ENCODE data around the gene ITPKA. TPM values are rescaled to one million over a fixed set of nuclear protein-coding genes. Genes with fewer than 3 reads are reported as not detected.

The ITPKA gene
- total and polyA plus RNA-seq, 2 of the 13 experiments (the other 11 are each of a cell fraction or from before 2014, with no cell fraction given), result 13.2 to 41.3 TPM

DNA sequence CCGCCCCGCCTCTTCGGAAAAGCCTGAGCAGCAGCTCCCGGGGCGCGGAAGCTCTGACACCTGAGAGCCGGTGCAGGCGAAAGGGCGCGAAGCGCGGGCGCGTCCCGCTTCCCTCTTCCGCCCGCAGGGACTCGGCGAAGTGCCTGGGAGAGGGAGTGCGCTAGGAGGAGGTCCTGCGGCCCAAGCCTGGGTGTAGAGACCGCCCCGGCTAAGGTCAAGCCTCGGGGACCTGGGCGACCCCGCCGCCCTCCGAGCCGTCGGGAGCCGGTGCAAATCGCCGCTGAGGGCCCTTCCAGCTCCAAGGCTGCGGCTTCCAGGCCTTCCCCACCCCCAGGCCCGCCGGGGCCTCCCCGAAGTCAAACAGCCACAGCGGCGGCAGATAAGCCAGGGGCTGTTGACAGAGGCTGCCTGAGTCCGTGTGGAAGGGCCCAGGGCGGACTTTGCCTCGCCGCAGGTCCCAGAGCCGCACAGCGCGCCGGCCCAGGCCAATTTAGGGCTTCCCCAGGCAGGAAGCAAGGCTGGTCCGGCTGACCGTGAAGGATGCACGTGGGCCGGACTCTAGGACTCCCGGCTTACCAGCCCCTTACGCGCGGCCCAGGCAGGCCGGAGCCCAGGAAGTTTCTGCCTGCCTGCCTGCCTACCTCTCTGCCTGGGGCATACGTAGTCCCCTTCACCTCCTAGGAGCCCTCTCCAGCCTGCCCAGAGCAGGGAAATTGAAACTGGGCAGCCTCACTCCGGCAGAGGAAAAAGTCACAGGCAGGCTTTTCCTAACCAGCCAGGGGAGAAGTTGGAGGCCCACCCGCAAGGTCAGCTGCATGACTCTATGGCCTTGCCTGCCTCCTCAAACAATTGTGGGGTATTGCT, 2.3 kb downstream of the ITPKA start (continued):
- TF ChIP-seq, protein P1, sequence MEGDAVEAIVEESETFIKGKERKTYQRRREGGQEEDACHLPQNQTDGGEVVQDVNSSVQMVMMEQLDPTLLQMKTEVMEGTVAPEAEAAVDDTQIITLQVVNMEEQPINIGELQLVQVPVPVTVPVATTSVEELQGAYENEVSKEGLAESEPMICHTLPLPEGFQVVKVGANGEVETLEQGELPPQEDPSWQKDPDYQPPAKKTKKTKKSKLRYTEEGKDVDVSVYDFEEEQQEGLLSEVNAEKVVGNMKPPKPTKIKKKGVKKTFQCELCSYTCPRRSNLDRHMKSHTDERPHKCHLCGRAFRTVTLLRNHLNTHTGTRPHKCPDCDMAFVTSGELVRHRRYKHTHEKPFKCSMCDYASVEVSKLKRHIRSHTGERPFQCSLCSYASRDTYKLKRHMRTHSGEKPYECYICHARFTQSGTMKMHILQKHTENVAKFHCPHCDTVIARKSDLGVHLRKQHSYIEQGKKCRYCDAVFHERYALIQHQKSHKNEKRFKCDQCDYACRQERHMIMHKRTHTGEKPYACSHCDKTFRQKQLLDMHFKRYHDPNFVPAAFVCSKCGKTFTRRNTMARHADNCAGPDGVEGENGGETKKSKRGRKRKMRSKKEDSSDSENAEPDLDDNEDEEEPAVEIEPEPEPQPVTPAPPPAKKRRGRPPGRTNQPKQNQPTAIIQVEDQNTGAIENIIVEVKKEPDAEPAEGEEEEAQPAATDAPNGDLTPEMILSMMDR (CRISPR knock-in tag; IDR thresholded peaks at IDR 0.05), result no peak; the same call in 1 of the 2 replicates
- TF ChIP-seq, protein P2, sequence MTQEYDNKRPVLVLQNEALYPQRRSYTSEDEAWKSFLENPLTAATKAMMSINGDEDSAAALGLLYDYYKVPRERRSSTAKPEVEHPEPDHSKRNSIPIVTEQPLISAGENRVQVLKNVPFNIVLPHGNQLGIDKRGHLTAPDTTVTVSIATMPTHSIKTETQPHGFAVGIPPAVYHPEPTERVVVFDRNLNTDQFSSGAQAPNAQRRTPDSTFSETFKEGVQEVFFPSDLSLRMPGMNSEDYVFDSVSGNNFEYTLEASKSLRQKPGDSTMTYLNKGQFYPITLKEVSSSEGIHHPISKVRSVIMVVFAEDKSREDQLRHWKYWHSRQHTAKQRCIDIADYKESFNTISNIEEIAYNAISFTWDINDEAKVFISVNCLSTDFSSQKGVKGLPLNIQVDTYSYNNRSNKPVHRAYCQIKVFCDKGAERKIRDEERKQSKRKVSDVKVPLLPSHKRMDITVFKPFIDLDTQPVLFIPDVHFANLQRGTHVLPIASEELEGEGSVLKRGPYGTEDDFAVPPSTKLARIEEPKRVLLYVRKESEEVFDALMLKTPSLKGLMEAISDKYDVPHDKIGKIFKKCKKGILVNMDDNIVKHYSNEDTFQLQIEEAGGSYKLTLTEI (CRISPR knock-in tag; conservative IDR thresholded peaks at IDR 0.05), result no peak
- TF ChIP-seq, protein P3, sequence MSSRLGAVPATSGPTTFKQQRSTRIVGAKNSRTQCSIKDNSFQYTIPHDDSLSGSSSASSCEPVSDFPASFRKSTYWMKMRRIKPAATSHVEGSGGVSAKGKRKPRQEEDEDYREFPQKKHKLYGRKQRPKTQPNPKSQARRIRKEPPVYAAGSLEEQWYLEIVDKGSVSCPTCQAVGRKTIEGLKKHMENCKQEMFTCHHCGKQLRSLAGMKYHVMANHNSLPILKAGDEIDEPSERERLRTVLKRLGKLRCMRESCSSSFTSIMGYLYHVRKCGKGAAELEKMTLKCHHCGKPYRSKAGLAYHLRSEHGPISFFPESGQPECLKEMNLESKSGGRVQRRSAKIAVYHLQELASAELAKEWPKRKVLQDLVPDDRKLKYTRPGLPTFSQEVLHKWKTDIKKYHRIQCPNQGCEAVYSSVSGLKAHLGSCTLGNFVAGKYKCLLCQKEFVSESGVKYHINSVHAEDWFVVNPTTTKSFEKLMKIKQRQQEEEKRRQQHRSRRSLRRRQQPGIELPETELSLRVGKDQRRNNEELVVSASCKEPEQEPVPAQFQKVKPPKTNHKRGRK (CRISPR knock-in tag; IDR thresholded peaks at IDR 0.05), result no peak
- TF ChIP-seq, protein P4, sequence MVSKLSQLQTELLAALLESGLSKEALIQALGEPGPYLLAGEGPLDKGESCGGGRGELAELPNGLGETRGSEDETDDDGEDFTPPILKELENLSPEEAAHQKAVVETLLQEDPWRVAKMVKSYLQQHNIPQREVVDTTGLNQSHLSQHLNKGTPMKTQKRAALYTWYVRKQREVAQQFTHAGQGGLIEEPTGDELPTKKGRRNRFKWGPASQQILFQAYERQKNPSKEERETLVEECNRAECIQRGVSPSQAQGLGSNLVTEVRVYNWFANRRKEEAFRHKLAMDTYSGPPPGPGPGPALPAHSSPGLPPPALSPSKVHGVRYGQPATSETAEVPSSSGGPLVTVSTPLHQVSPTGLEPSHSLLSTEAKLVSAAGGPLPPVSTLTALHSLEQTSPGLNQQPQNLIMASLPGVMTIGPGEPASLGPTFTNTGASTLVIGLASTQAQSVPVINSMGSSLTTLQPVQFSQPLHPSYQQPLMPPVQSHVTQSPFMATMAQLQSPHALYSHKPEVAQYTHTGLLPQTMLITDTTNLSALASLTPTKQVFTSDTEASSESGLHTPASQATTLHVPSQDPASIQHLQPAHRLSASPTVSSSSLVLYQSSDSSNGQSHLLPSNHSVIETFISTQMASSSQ (IDR thresholded peaks at IDR 0.05; ENCODE audit: low read depth), result no peak
- TF ChIP-seq, protein P4 (CRISPR knock-in tag; IDR thresholded peaks at IDR 0.05; ENCODE audit: borderline replicate concordance), result peak; percentile 77; the same call in 1 of the 2 replicates
- TF ChIP-seq ZNF333 (CRISPR knock-in tag; IDR thresholded peaks at IDR 0.05; ENCODE audit: borderline replicate concordance) (peak; percentile 31; the same call in 1 of the 2 replicates), ZNF891 (CRISPR knock-in tag; IDR thresholded peaks at IDR 0.05) (peak; percentile 96; the same call in 1 of the 2 replicates), NFE2 (CRISPR knock-in tag; IDR thresholded peaks at IDR 0.05) (no peak), ZMYM2 (CRISPR knock-in tag; IDR thresholded peaks at IDR 0.05) (peak; percentile 51; the same call in 1 of the 2 replicates), GTF3A (CRISPR knock-in tag; conservative IDR thresholded peaks at IDR 0.05) (no peak), ZBTB3 (CRISPR knock-in tag; IDR thresholded peaks at IDR 0.05; ENCODE audit: borderline replicate concordance, low read depth) (no peak), ZMYM4 (CRISPR knock-in tag; IDR thresholded peaks at IDR 0.05) (peak; percentile 57; the same call in 1 of the 2 replicates), NRL (CRISPR knock-in tag; IDR thresholded peaks at IDR 0.05; ENCODE audit: borderline replicate concordance) (peak; percentile 98), ELF1 (CRISPR knock-in tag; IDR thresholded peaks at IDR 0.05) (peak; percentile 66), SP2 (CRISPR knock-in tag; IDR thresholded peaks at IDR 0.05) (no peak), RFXANK (CRISPR knock-in tag; IDR thresholded peaks at IDR 0.05) (no peak)
- TF ChIP-seq, protein P5, sequence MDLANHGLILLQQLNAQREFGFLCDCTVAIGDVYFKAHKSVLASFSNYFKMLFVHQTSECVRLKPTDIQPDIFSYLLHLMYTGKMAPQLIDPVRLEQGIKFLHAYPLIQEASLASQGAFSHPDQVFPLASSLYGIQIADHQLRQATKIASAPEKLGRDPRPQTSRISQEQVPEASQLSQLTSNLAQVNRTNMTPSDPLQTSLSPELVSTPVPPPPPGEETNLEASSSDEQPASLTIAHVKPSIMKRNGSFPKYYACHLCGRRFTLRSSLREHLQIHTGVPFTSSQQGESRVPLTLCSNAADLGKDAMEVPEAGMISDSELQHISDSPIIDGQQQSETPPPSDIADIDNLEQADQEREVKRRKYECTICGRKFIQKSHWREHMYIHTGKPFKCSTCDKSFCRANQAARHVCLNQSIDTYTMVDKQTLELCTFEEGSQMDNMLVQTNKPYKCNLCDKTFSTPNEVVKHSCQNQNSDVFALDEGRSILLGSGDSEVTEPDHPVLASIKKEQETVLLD (CRISPR knock-in tag; IDR thresholded peaks at IDR 0.05; ENCODE audit: low read depth), result peak; percentile 56; the same call in 1 of the 2 replicates
